Kidney (tissue), 14 donors: Measurements from ENCODE around the gene GFI1. TPM values are rescaled to one million over a fixed set of nuclear protein-coding genes. Genes with fewer than 3 reads are reported as not detected.

Source experiments
- DNase-seq, 5 donors: peaks; one replicate each; pipeline ENCODE4 v3.0.0-alpha.2; 2013 to 2020
- FAIRE-seq: peaks from 2 replicates; lab custom pipeline; 2012; peaks lifted over from hg19 to GRCh38; lab: Jason Lieb, UNC
- H3K27ac ChIP-seq, 2 donors: one replicate each; pipeline ENCODE4 v1.7.0; 2013; ENCODE audit warnings: low read depth in 2 of 2, low read length in 2 of 2, inconsistent platforms in 1 of 2
- H3K27me3 ChIP-seq: one replicate; pipeline ENCODE4 v1.7.1; 2013; ENCODE audit warnings: low read length, inconsistent platforms; ENCODE audit not compliant: control insufficient read depth, insufficient read depth
- H3K36me3 ChIP-seq, 3 donors: one replicate each; pipeline versions ENCODE4 v1.7.0 to v1.7.1; 2013; ENCODE audit warnings: low read length in 3 of 3, control low read depth in 1 of 3, inconsistent platforms in 1 of 3; ENCODE audit not compliant: insufficient read depth in 3 of 3, control insufficient read depth in 2 of 3
- H3K4me1 ChIP-seq, 3 donors: one replicate each; pipeline versions ENCODE4 v1.7.0 to v1.7.1; 2013; ENCODE audit warnings: low read length in 3 of 3, inconsistent platforms in 1 of 3, low read depth in 1 of 3; ENCODE audit not compliant: control insufficient read depth in 2 of 3, insufficient read depth in 2 of 3
- H3K4me3 ChIP-seq, 3 donors: one replicate each; pipeline versions ENCODE4 v1.7.0 to v1.8.1; 2013; ENCODE audit warnings: low read length in 3 of 3, control low read depth in 1 of 3, inconsistent platforms in 1 of 3
- H3K9ac ChIP-seq, 3 donors: one replicate each; pipeline versions ENCODE4 v1.7.0 to v1.7.1; 2013; ENCODE audit warnings: low read length in 3 of 3, control low read depth in 1 of 3, inconsistent platforms in 1 of 3
- H3K9me3 ChIP-seq, 3 donors: one replicate each; pipeline versions ENCODE4 v1.7.0 to v1.7.1; 2013; ENCODE audit warnings: low read length in 3 of 3, control low read depth in 1 of 3, inconsistent platforms in 1 of 3; ENCODE audit not compliant: control insufficient read depth in 2 of 3, insufficient read depth in 1 of 3
- CTCF ChIP-seq: IDR thresholded peaks from 3 replicates; pipeline ENCODE4 v1.5.1; 2012; ENCODE audit warnings: mild to moderate bottlenecking, moderate library complexity, borderline replicate concordance; ENCODE audit not compliant: insufficient read depth; ENCODE audit errors: extremely low read depth
- intact Hi-C: fragments of 100-400 bp; cut with DNase I; formaldehyde crosslinking; loops from one replicate; pipeline ENCODE4 v1.11.1; 2022
- polyA plus RNA-seq: library from polyadenylated mRNA; stranded (reverse); fragments of 350-450 nt; fragmentation: Illumina TruSeq; extraction: RNeasy Lipid Tissue Mini Kit (QIAGEN cat#74804); gene quantifications from one replicate; pipeline ENCODE4 v1.2.3, GENCODE V29; 2014; ENCODE audit warnings: low read depth, low replicate concordance; ENCODE audit not compliant: insufficient read depth
- total RNA-seq: library from RNA; stranded (reverse); fragmentation: NEBNext Ultra II Directional; extraction: Animal tissue kit (Norgen Biotek cat#: 25700); gene quantifications from one replicate; pipeline ENCODE4 v1.2.1, GENCODE V29; 2021
- donor health status: control.
- donor health status: control.
- donor health status: control.
- donor health status: control.
- donor health status: control.
- donor health status: DM: yes; HTN: yes; CAD: no.
- donor health status: Normal renal cell carcinoma (clear cell type).

Gene GFI1
- total and polyA plus RNA-seq, 2 donors from 2014 or later, result 0.17 to 3.8 TPM

GRCh38 chr1:92480813-92481598 is 5.7 kb downstream of the GFI1 start:
- no peak overlapping the region for H3K9ac ChIP-seq
- H3K27ac ChIP-seq, result no peak overlapping the region
- peaks cover 61% of the 10 kb centered on the region for H3K27me3 ChIP-seq
- TF ChIP-seq CTCF, result no peak
- DNase-seq (peak; percentile 27 to 73 (median 44)), FAIRE-seq (no peak)
- H3K9me3 ChIP-seq, result no peaks in the 10 kb centered on the region
- H3K4me3 ChIP-seq, result no peak overlapping the region
- no peaks in the 10 kb centered on the region for H3K36me3 ChIP-seq
- H3K4me1 ChIP-seq, result peaks cover 0 to 35% (median 14%) of the 10 kb centered on the region in 3 donors
- intact Hi-C loops, result no loop called here

GRCh38 chr1:92480200-92480812 is 6.4 kb downstream of the GFI1 start:
- Histone ChIP-seq H3K27me3 (peaks cover 61% of the 10 kb centered on the region), H3K4me1 (peaks cover 0 to 32% (median 14%) of the 10 kb centered on the region in 3 donors), H3K27ac (no peak overlapping the region), H3K4me3 (no peak overlapping the region), H3K9ac (no peak overlapping the region), H3K9me3 (no peaks in the 10 kb centered on the region), H3K36me3 (no peaks in the 10 kb centered on the region)
- peak; percentile 12 to 70 (median 26) for DNase-seq
- no peak for TF ChIP-seq CTCF
- intact Hi-C loops, result no loop called here
- FAIRE-seq, result no peak

GRCh38 chr1:92479587-92479986 is 7.1 kb downstream of the GFI1 start:
- no peak for TF ChIP-seq CTCF
- H3K36me3 ChIP-seq, result no peaks in the 10 kb centered on the region
- FAIRE-seq (no peak), DNase-seq (peak in 2 of 5 donors; percentile 3 to 32)
- peaks cover 56% of the 10 kb centered on the region for H3K27me3 ChIP-seq
- H3K4me1 ChIP-seq, result peaks cover 0 to 26% (median 14%) of the 10 kb centered on the region in 3 donors
- H3K9me3 ChIP-seq, result no peaks in the 10 kb centered on the region
- no peak overlapping the region for H3K9ac ChIP-seq
- H3K27ac ChIP-seq, result no peak overlapping the region
- H3K4me3 ChIP-seq, result no peak overlapping the region
- intact Hi-C loops, result no loop called here
